GM18867 (cell line): Measurements from ENCODE around the gene SYT7.

Source experiments
- ATAC-seq: cut with Tn5 transposase; IDR thresholded peaks from one replicate; pipeline ENCODE4 v1.9.1; 2021; ENCODE audit warnings: mild to moderate bottlenecking, moderate library complexity; ENCODE audit not compliant: unreplicated experiment

The SYT7 gene

GRCh38 chr11:61609000-61609979, 28.4 kb upstream of the SYT7 start:
- ATAC-seq, result no peak

GRCh38 chr11:61607920-61608599, 27.2 kb upstream of the SYT7 start:
- ATAC-seq, result no peak

DNA sequence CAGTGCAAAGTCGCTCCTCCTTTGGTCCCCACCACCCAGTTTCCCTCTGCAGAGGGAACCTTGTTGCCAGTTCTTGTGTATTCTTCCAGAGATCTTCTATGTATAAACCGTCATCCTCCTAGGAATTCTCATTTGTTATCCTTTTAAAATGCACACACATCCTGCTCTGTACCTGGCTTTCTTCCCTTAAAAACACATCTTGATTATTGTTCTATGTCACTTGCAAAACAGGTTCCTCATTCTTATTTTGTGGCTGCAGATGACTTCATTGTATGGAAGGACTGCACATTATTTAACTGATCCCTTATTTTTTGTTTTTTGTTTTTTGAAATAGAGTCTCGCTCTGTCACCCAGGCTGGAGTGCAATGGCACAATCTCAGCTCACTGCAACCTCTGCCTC, 26.6 kb upstream of the SYT7 start:
- ATAC-seq, result no peak

DNA sequence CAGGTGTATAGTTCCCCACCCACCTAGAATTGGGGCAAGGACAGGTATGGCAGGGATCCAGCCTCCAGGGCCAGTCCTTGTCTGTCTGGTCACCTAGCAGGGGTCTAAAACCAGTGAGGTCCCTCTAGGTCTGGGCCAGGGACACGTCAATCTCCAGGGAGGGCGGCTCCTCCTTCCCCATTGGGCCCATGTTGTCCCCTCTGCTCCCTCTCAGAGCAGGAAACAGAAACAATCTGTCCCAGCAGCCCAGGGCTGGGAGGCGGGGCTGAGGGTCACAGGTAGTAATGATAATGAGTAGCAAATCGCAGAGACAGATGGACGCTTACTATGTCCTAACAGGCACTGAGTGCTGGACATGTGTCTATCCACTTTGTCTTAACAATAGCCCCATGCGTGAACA, 22.8 kb upstream of the SYT7 start:
- no peak for ATAC-seq

GRCh38 chr11:61602775-61603569, 22.1 kb upstream of the SYT7 start:
- no peak for ATAC-seq

GRCh38 chr11:61601512-61601911, 20.6 kb upstream of the SYT7 start:
- no peak for ATAC-seq

DNA sequence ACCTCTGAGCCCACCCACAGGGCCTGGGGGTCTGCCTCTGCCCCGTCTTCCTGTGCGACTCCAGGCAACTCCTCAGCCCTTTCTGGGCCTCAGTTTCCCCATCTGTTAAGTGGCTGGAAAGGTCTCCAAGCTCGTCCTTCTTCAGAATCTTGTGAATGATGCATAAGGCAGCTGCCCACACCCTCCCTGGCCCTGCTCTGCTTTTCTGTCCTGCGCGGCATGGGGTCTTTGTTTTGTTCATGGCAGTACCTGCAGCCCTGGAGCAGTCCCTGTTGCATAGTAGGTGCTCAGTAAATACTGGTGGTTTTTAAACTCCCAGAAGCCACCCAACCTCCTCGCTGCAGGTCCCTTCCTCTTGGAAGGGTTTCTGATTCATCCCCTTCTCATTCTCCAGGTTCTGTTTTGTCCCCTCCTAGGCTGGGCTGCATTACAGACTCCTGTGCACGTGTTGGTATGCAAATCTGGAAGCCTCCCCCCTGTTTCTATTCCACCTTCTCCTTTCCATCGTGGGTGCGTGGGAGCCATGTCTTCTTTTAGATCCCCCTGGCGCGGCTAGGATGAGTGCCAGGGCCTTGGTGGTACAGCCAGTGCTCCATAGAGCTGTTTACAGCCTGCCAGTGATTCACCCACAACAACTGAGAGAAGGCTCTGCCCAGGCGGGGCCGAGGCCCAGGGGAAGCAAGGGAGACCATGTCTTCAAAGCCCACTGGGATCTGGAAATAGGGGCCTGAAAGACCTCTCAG, 19.3 kb upstream of the SYT7 start:
- ATAC-seq, result no peak

GRCh38 chr11:61598886-61599868, 18.3 kb upstream of the SYT7 start:
- ATAC-seq, result no peak

DNA sequence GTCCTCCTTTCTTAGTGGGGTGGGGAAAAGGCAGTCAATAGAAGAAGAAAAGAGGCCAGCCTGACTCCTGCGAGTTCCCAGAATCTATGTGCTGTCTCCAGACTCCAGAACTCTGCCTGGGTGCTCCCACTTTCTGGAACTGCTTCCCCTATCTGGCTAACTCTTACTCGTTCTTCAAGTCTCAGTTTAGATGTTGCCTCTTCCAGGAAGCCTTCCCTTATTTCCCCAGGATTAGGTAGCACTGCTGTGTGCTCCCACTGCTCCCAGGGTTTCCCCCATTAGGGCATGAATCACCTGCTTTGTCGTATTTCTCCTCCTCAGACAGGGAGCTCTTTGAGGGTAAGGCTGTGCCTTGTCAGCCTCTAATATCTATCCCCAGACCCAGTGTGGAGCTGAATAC, 17.5 kb upstream of the SYT7 start:
- no peak for ATAC-seq

GRCh38 chr11:61596990-61597389, 16.1 kb upstream of the SYT7 start:
- no peak for ATAC-seq

GRCh38 chr11:61596542-61596941, 15.7 kb upstream of the SYT7 start:
- ATAC-seq, result no peak

DNA sequence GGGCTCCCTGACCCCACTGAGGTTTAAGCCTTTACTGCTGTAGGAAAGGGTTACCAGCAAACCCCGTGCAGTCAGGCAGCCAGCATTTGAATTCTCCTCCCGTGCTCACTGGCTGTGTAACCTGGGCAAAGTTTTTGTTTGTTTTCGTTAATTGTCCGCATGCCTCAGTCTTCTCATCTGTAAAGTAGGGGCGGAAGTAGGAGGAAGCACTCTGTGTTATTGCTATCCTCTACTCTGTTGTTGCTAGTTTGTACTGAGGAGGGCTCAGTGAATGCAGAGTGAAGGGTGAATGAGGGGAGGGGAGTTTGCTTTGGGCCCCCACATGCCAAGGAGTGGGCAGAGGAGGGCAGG, 14.0 kb upstream of the SYT7 start:
- ATAC-seq, result no peak

- ATAC-seq, result no peak
Measured at GRCh38 chr11:61593151-61593550, 12.3 kb upstream of the SYT7 start.

- no peak for ATAC-seq
Measured at GRCh38 chr11:61592176-61592575, 11.3 kb upstream of the SYT7 start.

DNA sequence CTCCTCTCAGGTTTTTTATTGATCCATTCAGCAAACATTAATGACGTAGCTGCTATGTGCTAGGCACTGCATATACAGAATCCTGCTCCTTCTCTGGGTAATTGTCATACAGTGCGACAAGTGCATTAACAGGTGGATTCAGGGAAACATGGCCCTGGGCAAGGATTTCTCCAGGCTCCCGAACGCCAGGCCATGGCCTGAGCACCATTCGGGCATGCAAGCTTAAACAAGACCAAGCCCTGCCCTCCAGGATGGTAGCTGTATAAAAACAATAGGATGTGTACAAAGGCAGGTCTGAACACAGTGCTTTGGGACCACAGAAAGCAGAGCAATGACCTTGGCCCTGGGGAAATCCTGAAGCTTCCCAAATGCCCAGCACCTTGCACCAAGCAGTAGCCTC, 9.1 kb upstream of the SYT7 start:
- no peak for ATAC-seq

DNA sequence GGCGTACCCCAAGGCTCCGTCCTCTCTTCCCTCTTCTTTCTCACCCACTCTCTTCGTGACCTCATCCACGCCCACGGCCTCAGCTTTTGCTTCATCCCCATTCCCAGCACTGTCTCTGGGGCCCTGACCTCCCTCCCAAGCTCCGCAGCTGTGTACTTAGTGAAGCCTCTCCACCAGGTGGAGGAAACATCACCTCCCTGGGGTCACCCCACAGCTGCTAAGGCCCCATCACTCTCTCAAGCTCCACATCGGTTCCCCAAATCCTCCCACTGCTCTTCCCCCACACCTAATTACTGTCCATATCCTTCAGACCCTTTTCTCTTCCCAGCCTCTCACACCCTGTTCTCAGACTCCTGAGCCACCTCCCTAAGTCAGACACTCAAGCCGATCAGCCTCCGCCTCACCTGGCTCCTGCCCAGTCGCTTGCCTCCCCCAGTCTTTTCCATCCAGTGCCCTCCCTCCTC, 7.9 kb upstream of the SYT7 start:
- ATAC-seq, result no peak

GRCh38 chr11:61587951-61588727, 7.3 kb upstream of the SYT7 start:
- no peak for ATAC-seq

- no peak for ATAC-seq
Measured at GRCh38 chr11:61587541-61587941, 6.7 kb upstream of the SYT7 start.
